ENCODE measurements around the gene CFAP74. TPM values are rescaled to one million over a fixed set of nuclear protein-coding genes. Genes with fewer than 3 reads are reported as not detected.
A peak's percentile ranks its signal among the peaks of the same experiment; 100 is the strongest.

CFAP74 gene
- total RNA-seq, 2 experiments from 2014 or later, result not detected

DNA sequence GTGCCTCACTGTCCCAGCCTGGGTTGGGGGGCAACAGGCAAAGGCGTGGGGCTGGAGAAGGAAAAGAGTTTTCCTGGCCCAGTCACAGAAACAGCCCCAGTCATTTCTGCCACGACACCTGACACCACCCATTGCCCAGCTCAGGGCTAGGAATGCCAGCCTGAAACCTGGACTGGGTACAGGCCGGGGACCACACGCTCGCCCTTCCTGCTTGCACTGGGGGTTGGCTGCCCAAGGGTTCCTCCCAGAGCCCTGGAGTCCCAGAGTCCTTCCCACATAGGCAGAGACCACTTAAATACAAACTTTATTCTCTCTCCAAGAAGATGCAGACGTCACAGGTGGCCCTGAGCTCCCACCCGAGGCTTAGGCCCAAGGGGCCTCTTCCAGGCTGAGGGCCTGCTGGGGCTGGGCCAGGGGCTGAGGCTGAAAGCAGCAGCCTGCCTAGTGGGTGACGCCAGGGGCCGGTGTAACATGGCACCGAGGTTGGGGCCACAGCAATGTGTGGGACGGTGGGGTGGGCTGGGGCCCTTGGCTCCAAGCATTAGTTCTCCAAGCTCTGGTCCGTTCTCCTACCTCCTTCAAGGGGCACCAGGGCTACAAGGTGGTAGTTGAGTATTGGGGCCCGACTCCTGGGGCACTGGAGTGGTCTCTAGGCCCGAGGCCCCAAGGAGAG lies 86.1 kb downstream of the CFAP74 start:
- intact Hi-C loops (cut with DNase I, micrococcal nuclease), result loop anchor here in 1 of 2 experiments (5.0 kb wide), 1 partner anchor 215 kb away; no protein-coding TSS in a partner anchor
- Mint-ChIP-seq H3K36me3 (ENCODE audit: low read depth) (no peaks in the 10 kb centered on the region), H3K4me3 (peak overlapping the region; percentile 51), H3K27ac (no peak overlapping the region), H3K4me1 (ENCODE audit: low read depth) (peaks cover 4% of the 10 kb centered on the region), H3K27me3 (no peaks in the 10 kb centered on the region), H3K9me3 (no peaks in the 10 kb centered on the region)
- Histone ChIP-seq H3K27me3 (ENCODE audit: control insufficient read depth in 1 of 2, insufficient read depth in 2 of 2, low read length in 2 of 2) (no peaks in the 10 kb centered on the region), H3K9me3 (ENCODE audit: control insufficient read depth in 1 of 2, insufficient read depth in 1 of 2, low read length in 2 of 2) (no peaks in the 10 kb centered on the region), H3K27ac (ENCODE audit: low read depth in 1 of 2, low read length in 2 of 2) (no peak overlapping the region), H3K4me1 (ENCODE audit: insufficient read depth, low read length) (peaks cover 26% of the 10 kb centered on the region), H3K36me3 (ENCODE audit: insufficient read depth, low read length) (no peaks in the 10 kb centered on the region), H3K4me3 (ENCODE audit: low read length) (no peak overlapping the region)
- POLR2A ChIA-PET, result interaction anchor here (1.7 kb wide), 1 partner anchor 8 kb away, joined by 6 read pairs; no protein-coding TSS in a partner anchor
- CTCF ChIA-PET, result interaction anchor here (1.3 kb wide), 1 partner anchor 8 kb away, joined by 5 read pairs; no protein-coding TSS in a partner anchor
- no peak for TF ChIP-seq CTCF (IDR thresholded peaks at IDR 0.05)
- DNase-seq, result peak in 1 of 14 experiments; percentile 38
- ATAC-seq (ENCODE audit: poor library complexity), result no peak

DNA sequence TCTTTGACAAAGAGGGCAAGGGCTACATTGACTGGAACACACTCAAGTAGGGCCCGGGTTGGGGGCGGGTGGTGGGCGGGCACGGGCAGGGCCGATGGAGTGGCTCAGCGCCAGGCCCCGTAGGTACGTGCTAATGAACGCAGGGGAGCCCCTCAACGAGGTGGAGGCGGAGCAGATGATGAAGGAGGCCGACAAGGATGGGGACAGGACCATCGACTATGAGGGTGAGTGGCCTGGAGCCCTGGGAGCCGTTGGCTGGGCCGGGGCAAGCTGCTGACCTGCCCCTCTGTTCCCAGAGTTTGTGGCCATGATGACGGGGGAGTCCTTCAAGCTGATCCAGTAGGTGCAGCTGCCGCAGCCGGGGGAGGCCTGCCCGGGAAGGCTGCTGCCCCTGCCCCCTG lies 86.7 kb downstream of the CFAP74 start:
- no peaks in the 10 kb centered on the region for H3K36me3 Mint-ChIP-seq (ENCODE audit: low read depth)
- intact Hi-C loops (cut with DNase I, micrococcal nuclease), result loop anchor here in 1 of 2 experiments (5.0 kb wide), 1 partner anchor 215 kb away; no protein-coding TSS in a partner anchor
- no peaks in the 10 kb centered on the region for H3K9me3 ChIP-seq (ENCODE audit: control insufficient read depth in 1 of 2, insufficient read depth in 1 of 2, low read length in 2 of 2)
- no peaks in the 10 kb centered on the region for H3K9me3 Mint-ChIP-seq
- ATAC-seq (ENCODE audit: poor library complexity) (no peak), DNase-seq (peak in 1 of 14 experiments; percentile 39)
- no peak for TF ChIP-seq CTCF (IDR thresholded peaks at IDR 0.05)
- H3K4me3 ChIP-seq (ENCODE audit: low read length), result no peak overlapping the region
- peak overlapping the region; percentile 51 for H3K4me3 Mint-ChIP-seq
- no peaks in the 10 kb centered on the region for H3K27me3 ChIP-seq (ENCODE audit: control insufficient read depth in 1 of 2, insufficient read depth in 2 of 2, low read length in 2 of 2)
- no peaks in the 10 kb centered on the region for H3K27me3 Mint-ChIP-seq
- H3K36me3 ChIP-seq (ENCODE audit: insufficient read depth, low read length), result no peaks in the 10 kb centered on the region
- no peak overlapping the region for H3K27ac ChIP-seq (ENCODE audit: low read depth in 1 of 2, low read length in 2 of 2)
- peaks cover 4% of the 10 kb centered on the region for H3K4me1 Mint-ChIP-seq (ENCODE audit: low read depth)
- H3K27ac Mint-ChIP-seq, result no peak overlapping the region
- POLR2A ChIA-PET, result no interaction called here
- CTCF ChIA-PET, result interaction anchor here (1.3 kb wide), 1 partner anchor 8 kb away, joined by 5 read pairs; no protein-coding TSS in a partner anchor
- H3K4me1 ChIP-seq (ENCODE audit: insufficient read depth, low read length), result peaks cover 26% of the 10 kb centered on the region

DNA sequence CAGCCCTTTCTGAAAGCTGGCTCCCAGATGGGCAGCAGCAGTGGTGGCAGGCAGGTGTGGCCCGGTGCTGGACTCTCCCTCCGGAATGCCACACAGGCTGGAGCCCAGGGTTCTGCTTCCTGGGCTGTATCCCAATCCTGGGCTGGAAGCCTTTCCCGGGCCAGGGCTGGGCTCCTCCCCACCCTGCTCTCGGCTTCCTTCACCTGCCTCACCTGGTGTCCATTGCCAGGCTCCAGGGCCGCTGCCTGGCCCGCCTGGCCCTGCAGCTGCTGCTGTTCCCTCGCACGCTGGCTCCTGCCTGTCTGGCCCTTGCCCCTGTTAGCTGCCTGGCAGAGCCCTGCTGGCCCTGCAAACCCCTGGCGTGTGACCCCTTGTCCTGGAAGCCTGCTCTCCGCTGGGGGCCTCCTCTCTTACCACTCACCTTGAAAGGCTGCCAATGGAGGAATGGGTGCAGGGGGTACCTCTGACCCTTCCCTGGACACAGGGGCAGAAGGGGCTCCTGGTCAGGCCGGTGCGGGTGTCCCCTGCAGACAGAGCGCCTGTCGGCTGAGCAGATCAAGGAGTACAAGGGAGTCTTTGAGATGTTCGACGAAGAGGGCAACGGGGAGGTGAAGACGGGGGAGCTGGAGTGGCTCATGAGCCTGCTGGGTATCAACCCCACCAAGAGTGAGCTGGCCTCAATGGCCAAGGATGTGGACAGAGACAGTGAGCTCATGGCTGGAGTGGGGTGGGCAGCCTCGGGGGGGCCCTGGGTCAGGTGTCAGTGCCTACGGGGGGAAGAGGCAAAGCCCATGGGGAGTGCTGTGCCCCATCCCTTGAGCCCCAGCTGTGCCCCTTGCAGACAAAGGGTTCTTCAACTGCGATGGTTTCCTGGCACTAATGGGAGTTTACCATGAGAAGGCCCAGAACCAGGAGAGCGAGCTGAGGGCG lies 87.4 kb downstream of the CFAP74 start:
- Histone ChIP-seq H3K4me3 (ENCODE audit: low read length) (no peak overlapping the region), H3K27ac (ENCODE audit: low read depth in 1 of 2, low read length in 2 of 2) (no peak overlapping the region), H3K27me3 (ENCODE audit: control insufficient read depth in 1 of 2, insufficient read depth in 2 of 2, low read length in 2 of 2) (no peaks in the 10 kb centered on the region), H3K9me3 (ENCODE audit: control insufficient read depth in 1 of 2, insufficient read depth in 1 of 2, low read length in 2 of 2) (no peaks in the 10 kb centered on the region), H3K4me1 (ENCODE audit: insufficient read depth, low read length) (peaks cover 26% of the 10 kb centered on the region), H3K36me3 (ENCODE audit: insufficient read depth, low read length) (no peaks in the 10 kb centered on the region)
- no peak for TF ChIP-seq CTCF (IDR thresholded peaks at IDR 0.05)
- CTCF ChIA-PET, result interaction anchor here (0.7 kb wide), 1 partner anchor 57 kb away, joined by 3 read pairs; no protein-coding TSS in a partner anchor
- H3K4me3 Mint-ChIP-seq, result peak overlapping the region; percentile 58
- no peaks in the 10 kb centered on the region for H3K27me3 Mint-ChIP-seq
- peaks cover 4% of the 10 kb centered on the region for H3K4me1 Mint-ChIP-seq (ENCODE audit: low read depth)
- DNase-seq (peak in 1 of 14 experiments; percentile 39), ATAC-seq (ENCODE audit: poor library complexity) (no peak)
- H3K9me3 Mint-ChIP-seq, result no peaks in the 10 kb centered on the region
- POLR2A ChIA-PET, result no interaction called here
- H3K27ac Mint-ChIP-seq, result no peak overlapping the region
- no peaks in the 10 kb centered on the region for H3K36me3 Mint-ChIP-seq (ENCODE audit: low read depth)
- intact Hi-C loops (cut with DNase I, micrococcal nuclease), result loop anchor here in 1 of 2 experiments (5.0 kb wide), 1 partner anchor 216 kb away; no protein-coding TSS in a partner anchor
